ENCODE results near the gene SLC26A8. TPM values are rescaled to one million over a fixed set of nuclear protein-coding genes. Genes with fewer than 3 reads are reported as not detected.
"Not testable (repeated sequence)": the region's sequence is repeated elsewhere in the genome, so short reads cannot be mapped to it uniquely, and the experiment has no call there.

SLC26A8 gene
- total RNA-seq, 1 donor from 2014 or later = not detected

DNA sequence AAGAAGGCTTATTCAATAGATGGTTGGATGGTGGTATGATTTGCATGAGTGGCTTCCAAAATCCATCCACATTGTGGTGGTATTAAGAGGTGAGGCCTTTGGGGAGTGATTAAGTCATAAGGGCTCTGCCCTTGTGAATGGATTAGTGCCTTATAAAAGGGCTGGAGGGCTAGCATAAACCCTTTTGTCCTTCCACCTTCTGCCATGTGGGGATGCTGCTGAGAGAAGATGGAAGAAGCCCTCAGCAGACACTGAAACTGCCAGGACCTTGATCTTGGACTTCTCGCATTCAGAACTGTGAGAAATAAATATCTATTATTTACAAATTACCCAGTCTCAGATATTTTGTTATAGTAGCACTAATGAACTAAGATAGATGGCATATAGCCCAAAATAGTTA lies 75.7 kb downstream of the SLC26A8 start:
- peaks cover 13% of the 10 kb centered on the region for H3K4me1 Mint-ChIP-seq (ENCODE audit: low read depth)
- H3K27ac Mint-ChIP-seq = no peak overlapping the region
- intact Hi-C loops (cut with micrococcal nuclease) = no loop called here
- H3K36me3 Mint-ChIP-seq (ENCODE audit: low read depth) = no peaks in the 10 kb centered on the region
- peaks cover 2% of the 10 kb centered on the region for H3K27me3 Mint-ChIP-seq (ENCODE audit: insufficient read depth)
- DNase-seq (ENCODE audit: low spot score) = no peak
- H3K4me3 Mint-ChIP-seq = no peak overlapping the region
- no peaks in the 10 kb centered on the region for H3K9me3 Mint-ChIP-seq

DNA sequence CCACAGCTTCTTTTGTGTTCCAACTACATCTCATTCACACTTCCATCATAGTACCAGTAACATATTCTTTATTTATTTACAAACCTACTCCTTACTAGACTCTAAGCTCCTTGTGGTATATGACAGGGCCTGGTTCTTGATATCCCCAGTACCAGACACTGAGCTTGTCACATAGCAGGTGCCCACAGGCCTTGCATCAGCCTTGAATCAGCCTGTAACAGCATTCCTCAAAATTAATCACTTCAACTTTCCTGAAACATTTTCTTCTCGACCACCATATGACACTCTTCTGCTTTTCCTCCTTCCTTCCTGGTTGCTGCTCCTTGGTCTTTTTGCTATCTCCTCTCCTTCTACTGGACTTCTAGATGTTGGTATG lies 78.8 kb downstream of the SLC26A8 start:
- no peak for DNase-seq (ENCODE audit: low spot score)
- peaks cover 4% of the 10 kb centered on the region for H3K9me3 Mint-ChIP-seq
- no peak overlapping the region for H3K4me3 Mint-ChIP-seq
- H3K27ac Mint-ChIP-seq = no peak overlapping the region
- H3K27me3 Mint-ChIP-seq (ENCODE audit: insufficient read depth) = peaks cover 7% of the 10 kb centered on the region
- H3K36me3 Mint-ChIP-seq (ENCODE audit: low read depth) = no peaks in the 10 kb centered on the region
- H3K4me1 Mint-ChIP-seq (ENCODE audit: low read depth) = no peaks in the 10 kb centered on the region
- intact Hi-C loops (cut with micrococcal nuclease) = no loop called here

DNA sequence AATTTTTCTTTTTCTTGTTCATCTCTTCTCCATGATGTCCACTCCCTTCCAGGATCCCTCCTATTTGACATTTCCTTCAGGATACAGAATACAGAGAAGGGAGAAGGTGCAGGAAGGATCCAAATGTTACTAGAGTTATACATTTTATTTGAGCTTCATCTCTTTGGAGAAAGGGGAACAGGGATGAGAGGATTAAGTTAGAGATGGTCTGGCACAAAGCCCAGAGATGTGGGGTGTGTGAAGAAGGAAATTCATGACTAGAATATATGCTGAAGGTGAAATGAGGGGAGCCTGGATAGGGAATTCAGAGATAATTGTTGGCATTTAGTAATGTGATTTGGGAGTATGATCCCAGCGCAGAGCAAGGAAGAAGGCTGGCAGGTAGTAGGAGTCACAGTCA lies 81.1 kb downstream of the SLC26A8 start:
- Mint-ChIP-seq H3K4me1 (ENCODE audit: low read depth) (no peaks in the 10 kb centered on the region), H3K27me3 (ENCODE audit: insufficient read depth) (peaks cover 5% of the 10 kb centered on the region), H3K4me3 (no peak overlapping the region), H3K36me3 (ENCODE audit: low read depth) (no peaks in the 10 kb centered on the region), H3K9me3 (peaks cover 4% of the 10 kb centered on the region), H3K27ac (no peak overlapping the region)
- no peak for DNase-seq (ENCODE audit: low spot score)
- intact Hi-C loops (cut with micrococcal nuclease) = no loop called here

DNA sequence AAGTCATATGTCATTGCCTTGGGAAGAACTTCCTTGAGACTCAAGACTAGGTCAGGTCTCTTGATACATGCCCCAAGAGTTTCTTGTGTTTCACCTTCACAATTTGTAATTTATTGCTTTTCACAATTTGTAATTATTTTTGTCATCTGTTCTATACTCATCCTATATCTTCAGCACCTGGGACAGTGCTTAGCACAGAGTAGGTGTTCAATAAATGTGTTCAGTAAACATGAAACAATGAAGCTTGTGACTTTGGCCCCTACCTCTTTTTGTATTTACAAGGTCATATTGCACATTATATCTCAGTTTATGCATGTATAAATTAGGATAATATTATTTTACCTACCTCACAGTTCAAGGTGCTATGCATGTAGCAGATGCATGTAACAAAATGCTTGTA lies 82.1 kb downstream of the SLC26A8 start:
- Mint-ChIP-seq H3K27ac (no peak overlapping the region), H3K27me3 (ENCODE audit: insufficient read depth) (peaks cover 12% of the 10 kb centered on the region), H3K4me3 (no peak overlapping the region), H3K4me1 (ENCODE audit: low read depth) (no peaks in the 10 kb centered on the region), H3K9me3 (peaks cover 4% of the 10 kb centered on the region), H3K36me3 (ENCODE audit: low read depth) (no peaks in the 10 kb centered on the region)
- no peak for DNase-seq (ENCODE audit: low spot score)
- intact Hi-C loops (cut with micrococcal nuclease) = no loop called here

DNA sequence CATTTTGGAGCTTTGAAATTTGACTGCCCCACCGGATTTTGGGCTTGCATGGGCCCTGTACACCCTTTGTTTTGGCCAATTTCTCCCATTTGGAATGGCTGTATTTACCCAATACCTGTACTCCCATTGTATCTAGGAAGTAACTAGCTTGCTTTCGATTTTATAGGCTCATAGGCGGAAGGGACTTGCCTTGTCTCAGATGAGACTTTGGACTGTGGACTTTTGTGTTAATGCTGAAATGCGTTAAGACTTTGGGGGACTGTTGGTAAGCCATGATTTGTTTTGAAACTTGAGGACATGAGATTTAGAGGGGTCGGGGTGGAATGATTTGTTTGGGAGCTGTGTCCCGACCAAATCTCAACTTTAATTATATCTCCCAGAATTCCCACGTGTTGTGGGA lies 83.3 kb downstream of the SLC26A8 start:
- intact Hi-C loops (cut with micrococcal nuclease); H3K4me1 Mint-ChIP-seq (ENCODE audit: low read depth); H3K9me3 Mint-ChIP-seq; H3K36me3 Mint-ChIP-seq (ENCODE audit: low read depth); H3K27ac Mint-ChIP-seq; H3K4me3 Mint-ChIP-seq; DNase-seq (ENCODE audit: low spot score): not testable (repeated sequence)
- H3K27me3 Mint-ChIP-seq (ENCODE audit: insufficient read depth) = peaks cover 15% of the 10 kb centered on the region

DNA sequence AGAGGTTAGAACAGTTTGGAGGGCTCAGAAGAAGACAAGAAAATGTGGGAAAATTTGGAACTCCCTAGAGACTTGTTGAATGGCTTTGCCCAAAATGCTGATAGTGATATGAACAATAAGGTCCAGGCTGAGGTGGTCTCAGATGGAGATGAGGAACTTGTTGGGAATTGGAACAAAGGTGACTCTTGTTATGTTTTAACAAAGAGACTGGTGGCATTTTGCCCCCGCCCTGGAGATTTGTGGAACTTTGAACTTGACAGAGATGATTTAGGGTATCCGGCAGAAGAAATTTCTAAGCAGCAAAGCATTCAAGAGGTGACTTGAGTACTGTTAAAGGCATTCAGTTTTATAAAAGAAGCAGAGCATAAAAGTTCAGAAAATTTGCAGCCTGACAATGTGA lies 84.4 kb downstream of the SLC26A8 start:
- H3K27ac Mint-ChIP-seq; intact Hi-C loops (cut with micrococcal nuclease); H3K4me1 Mint-ChIP-seq (ENCODE audit: low read depth); H3K4me3 Mint-ChIP-seq; DNase-seq (ENCODE audit: low spot score); H3K9me3 Mint-ChIP-seq; H3K36me3 Mint-ChIP-seq (ENCODE audit: low read depth): not testable (repeated sequence)
- peaks cover 23% of the 10 kb centered on the region for H3K27me3 Mint-ChIP-seq (ENCODE audit: insufficient read depth)

DNA sequence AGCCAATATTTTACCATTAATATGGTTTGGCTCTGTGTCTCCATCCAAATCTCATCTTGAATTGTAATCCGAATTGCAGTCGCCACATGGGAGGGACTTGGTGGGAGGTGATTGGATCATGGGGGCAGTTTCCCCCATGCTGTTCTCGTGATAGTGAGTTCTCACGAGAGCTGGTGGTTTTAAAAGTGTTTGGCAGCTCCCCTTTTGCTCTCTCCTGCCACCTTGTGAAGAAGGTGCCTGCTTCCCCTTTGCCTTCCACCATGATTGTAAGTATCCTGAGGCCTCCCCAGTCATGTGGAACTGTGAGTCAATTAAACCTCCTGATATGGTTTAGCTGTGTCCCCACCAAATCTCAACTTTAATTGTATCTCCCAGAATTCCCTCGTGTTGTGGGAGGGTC lies 85.2 kb downstream of the SLC26A8 start:
- H3K4me3 Mint-ChIP-seq; H3K27ac Mint-ChIP-seq; intact Hi-C loops (cut with micrococcal nuclease); H3K4me1 Mint-ChIP-seq (ENCODE audit: low read depth); H3K9me3 Mint-ChIP-seq; H3K36me3 Mint-ChIP-seq (ENCODE audit: low read depth); DNase-seq (ENCODE audit: low spot score): not testable (repeated sequence)
- peaks cover 26% of the 10 kb centered on the region for H3K27me3 Mint-ChIP-seq (ENCODE audit: insufficient read depth)

DNA sequence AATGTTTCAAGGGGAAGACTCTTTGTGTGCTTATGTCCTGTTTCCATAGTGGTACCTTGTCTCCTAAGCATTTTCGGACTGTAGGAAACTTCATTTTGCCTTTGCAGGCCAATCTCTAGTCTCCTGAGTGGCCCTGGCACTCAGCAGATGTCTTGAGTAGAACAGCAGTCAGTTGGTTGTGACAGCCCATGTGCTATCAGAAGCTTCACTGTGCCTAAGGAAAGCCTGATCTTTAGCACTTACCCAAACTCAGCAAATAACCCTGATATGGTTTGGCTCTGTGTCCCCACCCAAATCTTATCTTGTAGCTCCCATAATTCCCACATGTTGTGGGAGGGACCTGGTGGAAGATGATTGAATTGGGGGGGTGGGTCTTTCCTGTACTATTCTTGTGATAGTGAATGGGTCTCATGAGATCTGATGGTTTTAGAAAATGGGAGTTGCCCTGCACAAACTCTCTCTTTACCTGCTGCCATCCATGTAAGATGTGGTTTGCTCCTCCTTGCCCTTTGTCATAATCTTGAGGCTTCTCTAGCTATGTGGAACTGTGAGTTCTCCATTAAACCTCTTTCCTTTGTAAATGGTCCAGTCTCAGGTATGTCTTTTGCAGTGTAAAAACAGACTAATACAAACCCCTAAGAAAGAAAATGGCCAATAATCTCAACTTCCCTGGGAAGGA lies 87.6 kb downstream of the SLC26A8 start:
- intact Hi-C loops (cut with micrococcal nuclease) = no loop called here
- Mint-ChIP-seq H3K4me3 (no peak overlapping the region), H3K4me1 (ENCODE audit: low read depth) (no peaks in the 10 kb centered on the region), H3K27ac (no peak overlapping the region), H3K9me3 (peaks cover 4% of the 10 kb centered on the region), H3K27me3 (ENCODE audit: insufficient read depth) (peaks cover 26% of the 10 kb centered on the region), H3K36me3 (ENCODE audit: low read depth) (peaks cover 2% of the 10 kb centered on the region)
- no peak for DNase-seq (ENCODE audit: low spot score)

DNA sequence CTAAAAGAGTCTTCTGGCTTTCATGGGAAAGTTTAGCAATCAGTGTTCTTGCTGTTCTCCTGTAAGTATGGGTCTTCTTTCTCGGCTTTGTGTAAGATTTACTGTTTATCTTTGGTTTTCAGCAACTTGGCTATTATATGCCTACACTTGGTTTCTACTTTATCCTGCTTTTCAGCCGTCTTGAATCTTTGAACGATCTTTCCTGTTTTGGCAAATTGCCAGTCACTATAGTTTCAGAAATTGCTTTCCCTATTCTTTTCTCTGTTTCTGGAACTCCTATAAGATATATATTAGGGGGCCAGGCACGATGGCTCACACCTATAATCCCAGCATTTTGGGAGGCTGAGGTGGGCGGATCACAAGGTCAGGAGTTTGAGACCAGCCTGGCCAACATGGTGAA lies 89.0 kb downstream of the SLC26A8 start:
- Mint-ChIP-seq H3K4me3 (no peak overlapping the region), H3K4me1 (ENCODE audit: low read depth) (no peaks in the 10 kb centered on the region), H3K27me3 (ENCODE audit: insufficient read depth) (peaks cover 22% of the 10 kb centered on the region), H3K36me3 (ENCODE audit: low read depth) (peaks cover 2% of the 10 kb centered on the region), H3K9me3 (no peaks in the 10 kb centered on the region), H3K27ac (no peak overlapping the region)
- intact Hi-C loops (cut with micrococcal nuclease) = no loop called here
- no peak for DNase-seq (ENCODE audit: low spot score)

DNA sequence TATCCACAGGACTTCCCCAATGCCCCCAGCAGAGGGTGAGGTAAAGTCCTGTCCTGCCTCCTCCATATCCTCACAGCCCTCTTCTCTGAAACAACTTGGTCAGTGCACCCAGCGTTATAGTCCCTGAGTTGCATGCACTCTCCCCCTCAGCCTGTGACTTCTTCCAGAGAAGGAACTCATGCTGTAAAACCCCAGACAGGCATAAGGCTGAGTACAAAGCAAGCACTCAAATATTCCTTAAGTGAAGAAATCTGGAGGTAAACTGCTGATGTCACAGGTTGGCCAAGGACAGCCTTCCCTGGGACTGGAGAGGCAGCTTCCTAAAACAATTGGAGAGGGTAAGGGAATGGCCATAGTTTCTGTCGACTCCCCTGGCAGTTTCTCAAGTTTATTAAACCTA lies 90.6 kb downstream of the SLC26A8 start:
- Mint-ChIP-seq H3K27ac (peak overlapping the region; percentile 31), H3K27me3 (ENCODE audit: insufficient read depth) (peaks cover 22% of the 10 kb centered on the region), H3K36me3 (ENCODE audit: low read depth) (peaks cover 2% of the 10 kb centered on the region), H3K9me3 (no peaks in the 10 kb centered on the region), H3K4me1 (ENCODE audit: low read depth) (no peaks in the 10 kb centered on the region), H3K4me3 (no peak overlapping the region)
- no peak for DNase-seq (ENCODE audit: low spot score)
- intact Hi-C loops (cut with micrococcal nuclease) = no loop called here

DNA sequence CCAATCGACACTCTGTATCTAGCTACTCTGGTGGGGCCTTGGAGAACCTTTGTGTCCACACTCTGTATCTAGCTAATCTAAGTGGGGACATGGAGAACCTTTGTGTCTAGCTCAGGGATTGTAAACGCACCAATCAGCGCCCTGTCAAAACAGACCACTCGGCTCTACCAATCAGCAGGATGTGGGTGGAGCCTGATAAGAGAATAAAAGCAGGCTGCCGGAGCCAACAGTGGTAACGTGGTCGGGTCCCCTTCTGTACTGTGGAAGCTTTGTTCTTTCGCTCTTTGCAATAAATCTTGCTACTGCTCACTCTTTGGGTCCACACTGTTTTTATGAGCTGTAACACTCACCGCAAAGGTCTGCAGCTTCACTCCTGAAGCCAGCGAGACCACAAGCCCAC lies 92.6 kb downstream of the SLC26A8 start:
- H3K9me3 Mint-ChIP-seq; intact Hi-C loops (cut with micrococcal nuclease); DNase-seq (ENCODE audit: low spot score); H3K36me3 Mint-ChIP-seq (ENCODE audit: low read depth); H3K27ac Mint-ChIP-seq; H3K4me3 Mint-ChIP-seq; H3K4me1 Mint-ChIP-seq (ENCODE audit: low read depth): not testable (repeated sequence)
- peaks cover 12% of the 10 kb centered on the region for H3K27me3 Mint-ChIP-seq (ENCODE audit: insufficient read depth)

DNA sequence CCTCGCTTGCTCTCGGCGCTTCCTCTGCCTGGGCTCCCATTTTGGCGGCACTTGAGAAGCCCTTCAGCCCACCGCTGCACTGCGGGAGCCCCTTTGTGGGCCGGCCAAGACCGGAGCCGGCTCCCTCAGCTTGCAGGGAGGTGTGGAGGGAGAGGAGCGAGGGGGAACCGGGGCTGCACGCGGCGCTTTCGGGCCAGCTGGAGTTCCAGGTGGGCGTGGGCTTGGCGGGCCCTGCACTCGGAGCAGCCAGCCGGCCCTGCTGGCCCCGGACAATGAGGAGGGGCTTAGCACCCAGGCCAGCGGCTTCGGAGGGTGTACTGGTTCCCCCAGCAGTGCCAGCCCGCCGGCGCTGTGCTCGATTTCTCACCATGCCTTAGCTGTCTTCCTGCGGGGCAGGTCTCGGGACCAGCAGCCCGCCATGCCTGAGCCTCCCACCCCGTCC lies 93.3 kb downstream of the SLC26A8 start:
- peaks cover 1% of the 10 kb centered on the region for H3K36me3 Mint-ChIP-seq (ENCODE audit: low read depth)
- no peaks in the 10 kb centered on the region for H3K9me3 Mint-ChIP-seq
- H3K27me3 Mint-ChIP-seq (ENCODE audit: insufficient read depth) = peaks cover 11% of the 10 kb centered on the region
- no peak overlapping the region for H3K4me3 Mint-ChIP-seq
- no peak overlapping the region for H3K27ac Mint-ChIP-seq
- intact Hi-C loops (cut with micrococcal nuclease) = no loop called here
- no peaks in the 10 kb centered on the region for H3K4me1 Mint-ChIP-seq (ENCODE audit: low read depth)
- DNase-seq (ENCODE audit: low spot score) = no peak

DNA sequence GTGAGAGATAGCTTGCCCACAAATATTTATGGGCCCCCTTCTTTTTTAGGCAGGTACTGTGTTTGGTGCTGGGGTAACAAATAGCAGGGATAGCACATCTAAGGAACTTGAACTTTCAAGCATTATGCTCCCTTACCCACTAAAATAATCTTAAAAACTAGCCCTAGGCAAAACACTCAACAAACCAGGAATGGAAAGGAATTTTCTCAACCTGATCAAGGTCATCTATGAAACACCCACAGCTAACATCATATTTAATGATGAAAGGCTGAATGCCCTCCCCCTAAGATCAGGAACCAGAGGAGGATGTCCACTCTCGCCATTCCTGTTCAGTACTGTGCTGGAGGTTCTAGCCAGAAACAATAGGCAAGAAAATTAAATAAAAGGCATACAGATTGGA lies 94.8 kb downstream of the SLC26A8 start:
- Mint-ChIP-seq H3K4me1 (ENCODE audit: low read depth) (no peaks in the 10 kb centered on the region), H3K27ac (no peak overlapping the region), H3K9me3 (no peaks in the 10 kb centered on the region), H3K4me3 (no peak overlapping the region), H3K27me3 (ENCODE audit: insufficient read depth) (peaks cover 1% of the 10 kb centered on the region), H3K36me3 (ENCODE audit: low read depth) (peaks cover 3% of the 10 kb centered on the region)
- intact Hi-C loops (cut with micrococcal nuclease) = no loop called here
- no peak for DNase-seq (ENCODE audit: low spot score)
